Hematopoietic multipotent progenitor cell treated with erythropoietin and hydrocortisone succinate and interleukin-3 and kit ligand, for 15 days (in vitro differentiated cells): ENCODE results near the gene EPOP.

Source experiments
- DNase-seq: peaks from one replicate; pipeline ENCODE4 v3.0.0-alpha.2; 2015; ENCODE audit warnings: low spot score

EPOP gene

GRCh38 chr17:38674749-38675615, at the start of gene EPOP:
TSS of gene EPOP (minus strand) at chr17:38674957. CDS start at chr17:38674495, 462 bp downstream.
- peak; percentile 29 for DNase-seq

GRCh38 chr17:38721802-38722201, 47.0 kb upstream of the EPOP start:
- no peak for DNase-seq

- DNase-seq, result no peak
Measured at GRCh38 chr17:38720941-38721340, 46.2 kb upstream of the EPOP start.

GRCh38 chr17:38719943-38720641, 45.3 kb upstream of the EPOP start:
- no peak for DNase-seq

GRCh38 chr17:38719289-38719942, 44.7 kb upstream of the EPOP start:
- DNase-seq, result no peak

- no peak for DNase-seq
Measured at GRCh38 chr17:38717139-38717745, 42.5 kb upstream of the EPOP start.

- no peak for DNase-seq
Measured at GRCh38 chr17:38716368-38717005, 41.7 kb upstream of the EPOP start.

GRCh38 chr17:38715216-38715943, 40.6 kb upstream of the EPOP start:
- no peak for DNase-seq

- DNase-seq, result no peak
Measured at GRCh38 chr17:38713456-38714075, 38.8 kb upstream of the EPOP start.

- no peak for DNase-seq
Measured at GRCh38 chr17:38712593-38712992, 37.8 kb upstream of the EPOP start.

- no peak for DNase-seq
Measured at GRCh38 chr17:38711792-38712571, 37.2 kb upstream of the EPOP start.

GRCh38 chr17:38710985-38711384, 36.2 kb upstream of the EPOP start:
- DNase-seq, result no peak

GRCh38 chr17:38710604-38710962, 35.8 kb upstream of the EPOP start:
- DNase-seq, result no peak

- DNase-seq, result no peak
Measured at GRCh38 chr17:38709864-38710603, 35.3 kb upstream of the EPOP start.

GRCh38 chr17:38709104-38709820, 34.5 kb upstream of the EPOP start:
- no peak for DNase-seq

GRCh38 chr17:38707678-38708351, 33.1 kb upstream of the EPOP start:
- DNase-seq, result no peak

- DNase-seq, result no peak
Measured at GRCh38 chr17:38706505-38707216, 31.9 kb upstream of the EPOP start.
